HEK293 (cell line): ENCODE measurements around the gene MUC4.
A peak's percentile ranks its signal among the peaks of the same experiment; 100 is the strongest.
"Not testable (repeated sequence)": the region's sequence is repeated elsewhere in the genome, so short reads cannot be mapped to it uniquely, and the experiment has no call there.

ENCODE experiments used
- CTCF ChIA-PET: fragments of 350-600 bp; formaldehyde crosslinking; extraction: SDS; loops from one replicate; lab custom pipeline; 2021; ENCODE audit warnings: antibody characterized with exemption; lab: Yijun Ruan, JAX
- POLR2A ChIA-PET: fragments of 300-600 bp; formaldehyde crosslinking; extraction: SDS; loops from one replicate; lab custom pipeline; 2020; ENCODE audit warnings: antibody characterized with exemption, inconsistent platforms; lab: Yijun Ruan, JAX
- H3K27ac ChIP-seq: fragments of 200-500 bp; sonication (Bioruptor generic); 2 replicates; pipeline ENCODE4 v1.5.1; 2014; ENCODE audit warnings: low read depth, low read length, control low read depth, inconsistent platforms; ENCODE audit errors: extremely low read depth
- H3K36me3 ChIP-seq, 2 experiments: fragments of 200-500 bp in 1 of 2; sonication (Bioruptor generic) in 1 of 2; 1 replicate in 1 of 2; 2 replicates in 1 of 2; pipeline ENCODE4 v1.5.1; 2014 to 2017; ENCODE audit warnings: inconsistent platforms in 2 of 2, low read length in 2 of 2; ENCODE audit not compliant: control insufficient read depth in 2 of 2, insufficient read depth in 1 of 2
- H3K4me1 ChIP-seq: fragments of 200-500 bp; sonication (Bioruptor generic); 2 replicates; pipeline ENCODE4 v1.5.1; 2014; ENCODE audit warnings: mild to moderate bottlenecking, low read length, inconsistent platforms; ENCODE audit not compliant: control insufficient read depth, insufficient read depth
- H3K4me3 ChIP-seq: 2 replicates; pipeline ENCODE4 v1.5.1; 2011; ENCODE audit warnings: low read depth, mild to moderate bottlenecking, control low read depth, low read length, moderate library complexity
- H3K9me3 ChIP-seq: fragments of 200-500 bp; sonication (Bioruptor generic); 2 replicates; pipeline ENCODE4 v1.5.1; 2014; ENCODE audit warnings: low read depth, low read length, inconsistent platforms; ENCODE audit not compliant: control insufficient read depth, insufficient read depth
- BCL6B ChIP-seq: fragments of 450-650 bp; formaldehyde crosslinking; IDR thresholded peaks from 2 replicates; pipeline ENCODE4 v1.5.1; 2017; ENCODE audit warnings: missing biosample characterization, missing genetic modification characterization
- GLIS2 ChIP-seq: fragments of 450-650 bp; formaldehyde crosslinking; IDR thresholded peaks from 2 replicates; pipeline ENCODE4 v1.5.1; 2016; ENCODE audit warnings: missing biosample characterization, missing genetic modification characterization
- REST ChIP-seq: fragments of 450-650 bp; formaldehyde crosslinking; IDR thresholded peaks from 2 replicates; pipeline ENCODE4 v1.5.1; 2016; ENCODE audit warnings: missing biosample characterization, missing genetic modification characterization
- TF ChIP-seq, protein P1 (sequence below): fragments of 450-650 bp; formaldehyde crosslinking; IDR thresholded peaks from 2 replicates; pipeline ENCODE4 v1.5.1; 2016; ENCODE audit warnings: missing biosample characterization, missing genetic modification characterization
- TF ChIP-seq, protein P2 (sequence below): fragments of 450-650 bp; formaldehyde crosslinking; IDR thresholded peaks from 2 replicates; pipeline ENCODE4 v1.5.1; 2016; ENCODE audit warnings: missing biosample characterization, missing genetic modification characterization, low read depth
- TF ChIP-seq, protein P3 (sequence below): fragments of 450-650 bp; formaldehyde crosslinking; IDR thresholded peaks from 2 replicates; pipeline ENCODE4 v1.5.1; 2016; ENCODE audit warnings: missing biosample characterization, missing genetic modification characterization

Gene MUC4

GRCh38 chr3:195817578-195818135 lies 5.9 kb upstream of the MUC4 start:
- CTCF ChIA-PET = no interaction called here
- Histone ChIP-seq H3K4me3 (no peak overlapping the region), H3K9me3 (no peaks in the 10 kb centered on the region), H3K4me1 (no peaks in the 10 kb centered on the region), H3K27ac (no peak overlapping the region), H3K36me3 (no peaks in the 10 kb centered on the region)
- POLR2A ChIA-PET = no interaction called here
- TF ChIP-seq, protein P1, sequence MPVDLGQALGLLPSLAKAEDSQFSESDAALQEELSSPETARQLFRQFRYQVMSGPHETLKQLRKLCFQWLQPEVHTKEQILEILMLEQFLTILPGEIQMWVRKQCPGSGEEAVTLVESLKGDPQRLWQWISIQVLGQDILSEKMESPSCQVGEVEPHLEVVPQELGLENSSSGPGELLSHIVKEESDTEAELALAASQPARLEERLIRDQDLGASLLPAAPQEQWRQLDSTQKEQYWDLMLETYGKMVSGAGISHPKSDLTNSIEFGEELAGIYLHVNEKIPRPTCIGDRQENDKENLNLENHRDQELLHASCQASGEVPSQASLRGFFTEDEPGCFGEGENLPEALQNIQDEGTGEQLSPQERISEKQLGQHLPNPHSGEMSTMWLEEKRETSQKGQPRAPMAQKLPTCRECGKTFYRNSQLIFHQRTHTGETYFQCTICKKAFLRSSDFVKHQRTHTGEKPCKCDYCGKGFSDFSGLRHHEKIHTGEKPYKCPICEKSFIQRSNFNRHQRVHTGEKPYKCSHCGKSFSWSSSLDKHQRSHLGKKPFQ (tag by site-specific recombination) = no peak
- TF ChIP-seq, protein P2, sequence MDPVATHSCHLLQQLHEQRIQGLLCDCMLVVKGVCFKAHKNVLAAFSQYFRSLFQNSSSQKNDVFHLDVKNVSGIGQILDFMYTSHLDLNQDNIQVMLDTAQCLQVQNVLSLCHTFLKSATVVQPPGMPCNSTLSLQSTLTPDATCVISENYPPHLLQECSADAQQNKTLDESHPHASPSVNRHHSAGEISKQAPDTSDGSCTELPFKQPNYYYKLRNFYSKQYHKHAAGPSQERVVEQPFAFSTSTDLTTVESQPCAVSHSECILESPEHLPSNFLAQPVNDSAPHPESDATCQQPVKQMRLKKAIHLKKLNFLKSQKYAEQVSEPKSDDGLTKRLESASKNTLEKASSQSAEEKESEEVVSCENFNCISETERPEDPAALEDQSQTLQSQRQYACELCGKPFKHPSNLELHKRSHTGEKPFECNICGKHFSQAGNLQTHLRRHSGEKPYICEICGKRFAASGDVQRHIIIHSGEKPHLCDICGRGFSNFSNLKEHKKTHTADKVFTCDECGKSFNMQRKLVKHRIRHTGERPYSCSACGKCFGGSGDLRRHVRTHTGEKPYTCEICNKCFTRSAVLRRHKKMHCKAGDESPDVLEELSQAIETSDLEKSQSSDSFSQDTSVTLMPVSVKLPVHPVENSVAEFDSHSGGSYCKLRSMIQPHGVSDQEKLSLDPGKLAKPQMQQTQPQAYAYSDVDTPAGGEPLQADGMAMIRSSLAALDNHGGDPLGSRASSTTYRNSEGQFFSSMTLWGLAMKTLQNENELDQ (tag by site-specific recombination) = no peak

DNA sequence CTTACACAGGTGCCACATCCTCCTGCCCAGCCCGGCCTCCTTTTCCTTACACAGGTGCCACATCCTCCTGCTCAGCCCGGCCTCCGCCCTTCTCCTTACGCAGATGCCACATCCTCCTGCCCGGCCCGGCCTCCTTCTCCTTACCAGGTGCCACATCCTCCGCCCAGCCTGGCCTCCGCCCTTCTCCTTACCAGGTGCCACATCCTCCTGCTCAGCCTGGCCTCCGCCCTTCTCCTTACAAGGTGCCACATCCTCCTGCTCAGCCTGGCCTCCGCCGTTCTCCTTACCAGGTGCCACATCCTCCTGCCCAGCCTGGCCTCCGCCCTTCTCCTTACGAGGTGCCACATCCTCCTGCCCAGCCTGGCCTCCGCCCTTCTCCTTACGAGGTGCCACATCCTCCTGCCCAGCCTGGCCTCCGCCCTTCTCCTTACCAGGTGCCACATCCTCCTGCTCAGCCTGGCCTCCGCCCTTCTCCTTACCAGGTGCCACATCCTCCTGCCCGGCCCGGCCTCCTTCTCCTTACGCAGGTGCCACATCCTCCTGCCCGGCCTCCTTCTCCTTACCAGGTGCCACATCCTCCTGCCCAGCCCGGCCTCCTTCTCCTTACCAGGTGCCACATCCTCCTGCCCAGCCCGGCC lies 4.7 kb upstream of the MUC4 start:
- H3K36me3 ChIP-seq, H3K4me3 ChIP-seq, POLR2A ChIA-PET, H3K27ac ChIP-seq, H3K4me1 ChIP-seq, CTCF ChIA-PET, H3K9me3 ChIP-seq: not testable (repeated sequence)

DNA sequence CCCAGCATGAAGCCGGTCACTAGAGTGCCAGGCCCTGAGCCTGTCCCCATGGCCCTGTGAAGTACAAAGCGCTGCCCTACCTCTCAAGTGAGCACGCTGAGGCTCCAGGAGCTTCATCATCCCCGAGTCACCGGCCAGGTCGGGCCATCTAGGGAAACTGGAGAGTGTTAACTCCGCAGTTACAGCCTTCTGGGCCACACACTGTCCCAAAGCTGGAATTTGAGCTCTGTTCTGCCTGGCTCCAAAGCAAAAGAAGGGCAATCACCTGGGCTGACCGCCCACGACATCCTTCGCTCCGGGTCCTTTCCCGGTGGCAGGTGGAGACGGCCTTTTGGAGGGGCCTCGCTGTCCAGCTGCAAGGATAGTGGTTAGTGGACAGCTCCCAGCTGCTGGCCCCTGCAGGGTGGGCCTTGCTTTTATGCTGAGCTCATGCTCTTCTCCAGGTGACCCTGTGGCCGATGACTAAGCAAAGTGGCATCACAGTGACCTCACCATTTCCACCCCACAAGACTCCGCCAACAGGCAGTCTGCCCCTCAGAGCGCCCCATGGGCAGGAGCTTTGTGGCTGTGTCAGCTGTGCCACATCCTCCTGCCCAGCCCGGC lies 3.5 kb upstream of the MUC4 start:
- CTCF ChIA-PET = interaction anchor here (0.9 kb wide), 1 partner anchor 44 kb away, joined by 3 read pairs; no protein-coding TSS in a partner anchor
- Histone ChIP-seq H3K4me1 (no peaks in the 10 kb centered on the region), H3K4me3 (no peak overlapping the region), H3K27ac (no peak overlapping the region), H3K9me3 (no peaks in the 10 kb centered on the region), H3K36me3 (no peaks in the 10 kb centered on the region)
- TF ChIP-seq BCL6B (tag by site-specific recombination) (no peak), GLIS2 (tag by site-specific recombination) (peak; percentile 61; the same call in 1 of the 2 replicates), REST (peak; percentile 84)
- TF ChIP-seq, protein P3, sequence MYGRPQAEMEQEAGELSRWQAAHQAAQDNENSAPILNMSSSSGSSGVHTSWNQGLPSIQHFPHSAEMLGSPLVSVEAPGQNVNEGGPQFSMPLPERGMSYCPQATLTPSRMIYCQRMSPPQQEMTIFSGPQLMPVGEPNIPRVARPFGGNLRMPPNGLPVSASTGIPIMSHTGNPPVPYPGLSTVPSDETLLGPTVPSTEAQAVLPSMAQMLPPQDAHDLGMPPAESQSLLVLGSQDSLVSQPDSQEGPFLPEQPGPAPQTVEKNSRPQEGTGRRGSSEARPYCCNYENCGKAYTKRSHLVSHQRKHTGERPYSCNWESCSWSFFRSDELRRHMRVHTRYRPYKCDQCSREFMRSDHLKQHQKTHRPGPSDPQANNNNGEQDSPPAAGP (tag by site-specific recombination) = no peak
- POLR2A ChIA-PET = no interaction called here
